ENCODE results near the gene PPIA. TPM values are rescaled to one million over a fixed set of nuclear protein-coding genes. Genes with fewer than 3 reads are reported as not detected.

The PPIA gene
- polyA plus RNA-seq, 2 of the 4 experiments (the other 2 are of a cell fraction) = 5,366 to 6,488 TPM

DNA sequence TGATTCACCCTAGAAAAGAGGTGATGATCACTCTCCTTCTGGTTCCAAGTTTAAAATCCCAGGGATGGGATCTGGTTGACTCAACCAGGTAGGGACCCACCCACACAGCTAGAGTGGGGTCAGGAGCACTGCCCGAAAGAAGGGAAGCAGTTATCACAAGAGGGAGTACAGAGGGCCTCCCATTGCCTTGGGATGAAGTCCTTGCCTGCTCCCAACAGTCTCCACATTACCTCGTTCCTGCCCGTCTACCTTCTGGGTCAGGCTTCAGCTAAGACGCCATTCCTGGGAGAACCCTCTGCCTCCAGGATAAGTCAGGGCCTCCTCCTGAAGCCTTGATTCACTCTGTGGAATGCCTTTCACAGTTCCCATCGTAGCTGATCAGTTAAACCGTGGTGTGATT lies 24.0 kb upstream of the PPIA start:
- no peak for DNase-seq (ENCODE audit: low read depth in 1 of 2, low spot score in 1 of 2)
- POLR2A ChIA-PET = no interaction called here

DNA sequence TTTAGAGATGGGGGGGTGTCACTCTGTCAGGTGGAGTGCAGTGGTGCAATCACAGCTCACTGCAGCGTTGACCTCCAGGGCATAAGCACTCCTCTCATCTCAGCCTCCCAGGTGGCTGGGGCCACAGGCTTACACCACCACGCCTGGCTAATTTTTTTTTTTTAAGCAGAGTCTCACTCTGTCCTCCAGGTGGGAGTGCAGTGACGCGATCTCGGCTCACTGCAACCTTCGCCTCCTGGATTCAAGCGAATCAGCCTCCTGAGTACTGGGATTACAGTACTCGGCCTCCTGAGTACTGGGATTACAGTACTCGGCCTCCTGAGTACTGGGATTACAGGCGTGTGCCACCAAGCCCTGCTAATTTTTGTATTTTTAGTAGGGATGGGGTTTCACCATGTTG lies 23.6 kb upstream of the PPIA start:
- FAIRE-seq (no peak), DNase-seq (ENCODE audit: low read depth in 1 of 2, low spot score in 1 of 2) (peak in 1 of 2 experiments; percentile 44), ATAC-seq (peak; percentile 22 to 34; a peak in 4 of 6 replicates)
- no peak overlapping the region for H3K27ac ChIP-seq
- H3K9me3 ChIP-seq = no peaks in the 10 kb centered on the region
- TF ChIP-seq MAZ (IDR thresholded peaks at IDR 0.05; ENCODE audit: borderline replicate concordance, low read depth, low read length) = no peak
- TF ChIP-seq FOXS1 (CRISPR knock-in tag; IDR thresholded peaks at IDR 0.05) = no peak
- TF ChIP-seq FOSL2 (IDR thresholded peaks at IDR 0.05) = no peak
- no peak for TF ChIP-seq FOSL2 (CRISPR knock-in tag; IDR thresholded peaks at IDR 0.05)
- TF ChIP-seq, protein P1, sequence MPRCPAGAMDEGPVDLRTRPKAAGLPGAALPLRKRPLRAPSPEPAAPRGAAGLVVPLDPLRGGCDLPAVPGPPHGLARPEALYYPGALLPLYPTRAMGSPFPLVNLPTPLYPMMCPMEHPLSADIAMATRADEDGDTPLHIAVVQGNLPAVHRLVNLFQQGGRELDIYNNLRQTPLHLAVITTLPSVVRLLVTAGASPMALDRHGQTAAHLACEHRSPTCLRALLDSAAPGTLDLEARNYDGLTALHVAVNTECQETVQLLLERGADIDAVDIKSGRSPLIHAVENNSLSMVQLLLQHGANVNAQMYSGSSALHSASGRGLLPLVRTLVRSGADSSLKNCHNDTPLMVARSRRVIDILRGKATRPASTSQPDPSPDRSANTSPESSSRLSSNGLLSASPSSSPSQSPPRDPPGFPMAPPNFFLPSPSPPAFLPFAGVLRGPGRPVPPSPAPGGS (IDR thresholded peaks at IDR 0.05) = no peak
- no peak for TF ChIP-seq MYC (IDR thresholded peaks at IDR 0.05; ENCODE audit: borderline replicate concordance, low read length)
- TF ChIP-seq RFX5 (IDR thresholded peaks at IDR 0.05) = no peak
- TF ChIP-seq, protein P2, sequence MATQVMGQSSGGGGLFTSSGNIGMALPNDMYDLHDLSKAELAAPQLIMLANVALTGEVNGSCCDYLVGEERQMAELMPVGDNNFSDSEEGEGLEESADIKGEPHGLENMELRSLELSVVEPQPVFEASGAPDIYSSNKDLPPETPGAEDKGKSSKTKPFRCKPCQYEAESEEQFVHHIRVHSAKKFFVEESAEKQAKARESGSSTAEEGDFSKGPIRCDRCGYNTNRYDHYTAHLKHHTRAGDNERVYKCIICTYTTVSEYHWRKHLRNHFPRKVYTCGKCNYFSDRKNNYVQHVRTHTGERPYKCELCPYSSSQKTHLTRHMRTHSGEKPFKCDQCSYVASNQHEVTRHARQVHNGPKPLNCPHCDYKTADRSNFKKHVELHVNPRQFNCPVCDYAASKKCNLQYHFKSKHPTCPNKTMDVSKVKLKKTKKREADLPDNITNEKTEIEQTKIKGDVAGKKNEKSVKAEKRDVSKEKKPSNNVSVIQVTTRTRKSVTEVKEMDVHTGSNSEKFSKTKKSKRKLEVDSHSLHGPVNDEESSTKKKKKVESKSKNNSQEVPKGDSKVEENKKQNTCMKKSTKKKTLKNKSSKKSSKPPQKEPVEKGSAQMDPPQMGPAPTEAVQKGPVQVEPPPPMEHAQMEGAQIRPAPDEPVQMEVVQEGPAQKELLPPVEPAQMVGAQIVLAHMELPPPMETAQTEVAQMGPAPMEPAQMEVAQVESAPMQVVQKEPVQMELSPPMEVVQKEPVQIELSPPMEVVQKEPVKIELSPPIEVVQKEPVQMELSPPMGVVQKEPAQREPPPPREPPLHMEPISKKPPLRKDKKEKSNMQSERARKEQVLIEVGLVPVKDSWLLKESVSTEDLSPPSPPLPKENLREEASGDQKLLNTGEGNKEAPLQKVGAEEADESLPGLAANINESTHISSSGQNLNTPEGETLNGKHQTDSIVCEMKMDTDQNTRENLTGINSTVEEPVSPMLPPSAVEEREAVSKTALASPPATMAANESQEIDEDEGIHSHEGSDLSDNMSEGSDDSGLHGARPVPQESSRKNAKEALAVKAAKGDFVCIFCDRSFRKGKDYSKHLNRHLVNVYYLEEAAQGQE (IDR thresholded peaks at IDR 0.05) = no peak
- no peak for TF ChIP-seq TFCP2L1 (CRISPR knock-in tag; IDR thresholded peaks at IDR 0.05)
- TF ChIP-seq HDAC2 (IDR thresholded peaks at IDR 0.05) = no peak
- no peak for TF ChIP-seq HOXB13 (CRISPR knock-in tag; IDR thresholded peaks at IDR 0.05; ENCODE audit: low read depth)
- TF ChIP-seq, protein P3, sequence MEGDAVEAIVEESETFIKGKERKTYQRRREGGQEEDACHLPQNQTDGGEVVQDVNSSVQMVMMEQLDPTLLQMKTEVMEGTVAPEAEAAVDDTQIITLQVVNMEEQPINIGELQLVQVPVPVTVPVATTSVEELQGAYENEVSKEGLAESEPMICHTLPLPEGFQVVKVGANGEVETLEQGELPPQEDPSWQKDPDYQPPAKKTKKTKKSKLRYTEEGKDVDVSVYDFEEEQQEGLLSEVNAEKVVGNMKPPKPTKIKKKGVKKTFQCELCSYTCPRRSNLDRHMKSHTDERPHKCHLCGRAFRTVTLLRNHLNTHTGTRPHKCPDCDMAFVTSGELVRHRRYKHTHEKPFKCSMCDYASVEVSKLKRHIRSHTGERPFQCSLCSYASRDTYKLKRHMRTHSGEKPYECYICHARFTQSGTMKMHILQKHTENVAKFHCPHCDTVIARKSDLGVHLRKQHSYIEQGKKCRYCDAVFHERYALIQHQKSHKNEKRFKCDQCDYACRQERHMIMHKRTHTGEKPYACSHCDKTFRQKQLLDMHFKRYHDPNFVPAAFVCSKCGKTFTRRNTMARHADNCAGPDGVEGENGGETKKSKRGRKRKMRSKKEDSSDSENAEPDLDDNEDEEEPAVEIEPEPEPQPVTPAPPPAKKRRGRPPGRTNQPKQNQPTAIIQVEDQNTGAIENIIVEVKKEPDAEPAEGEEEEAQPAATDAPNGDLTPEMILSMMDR (IDR thresholded peaks at IDR 0.05) = no peak
- no peak for TF ChIP-seq ZSCAN20 (CRISPR knock-in tag; IDR thresholded peaks at IDR 0.05)
- no peak for TF ChIP-seq SMC3 (IDR thresholded peaks at IDR 0.05)
- TF ChIP-seq JUN (IDR thresholded peaks at IDR 0.05) = no peak
- TF ChIP-seq CEBPB (IDR thresholded peaks at IDR 0.05) = no peak
- TF ChIP-seq RARB (CRISPR knock-in tag; IDR thresholded peaks at IDR 0.05) = no peak
- WGBS (ENCODE audit: missing lambda C conversion rate) = 83% methylated on average over 10 of the region's 10 CpGs
- ChIA-PET CTCF (interaction anchor here (0.6 to 2.3 kb wide), 5 partner anchors 10 to 105 kb away, joined by 3 to 7 read pairs (median 4); no protein-coding TSS in a partner anchor), POLR2A (no interaction called here)
- no peaks in the 10 kb centered on the region for H3K4me1 ChIP-seq
- H3K4me3 ChIP-seq = no peak overlapping the region
- H3K4me2 ChIP-seq = no peak overlapping the region

More for the DNA sequence above, 24.0 kb upstream of the PPIA start:
- FAIRE-seq = no peak
- no peaks in the 10 kb centered on the region for H3K9me3 ChIP-seq
- CTCF ChIA-PET = interaction anchor here (0.6 to 2.3 kb wide), 5 partner anchors 10 to 105 kb away, joined by 3 to 7 read pairs (median 4); no protein-coding TSS in a partner anchor
- H3K4me3 ChIP-seq = no peak overlapping the region
- ATAC-seq = peak in 1 of 2 experiments; percentile 7; a peak in 1 of 6 replicates
- TF ChIP-seq, protein P4, sequence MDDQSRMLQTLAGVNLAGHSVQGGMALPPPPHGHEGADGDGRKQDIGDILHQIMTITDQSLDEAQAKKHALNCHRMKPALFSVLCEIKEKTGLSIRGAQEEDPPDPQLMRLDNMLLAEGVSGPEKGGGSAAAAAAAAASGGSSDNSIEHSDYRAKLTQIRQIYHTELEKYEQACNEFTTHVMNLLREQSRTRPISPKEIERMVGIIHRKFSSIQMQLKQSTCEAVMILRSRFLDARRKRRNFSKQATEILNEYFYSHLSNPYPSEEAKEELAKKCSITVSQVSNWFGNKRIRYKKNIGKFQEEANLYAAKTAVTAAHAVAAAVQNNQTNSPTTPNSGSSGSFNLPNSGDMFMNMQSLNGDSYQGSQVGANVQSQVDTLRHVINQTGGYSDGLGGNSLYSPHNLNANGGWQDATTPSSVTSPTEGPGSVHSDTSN (IDR thresholded peaks at IDR 0.05) = no peak
- no peak for TF ChIP-seq CHD4 (IDR thresholded peaks at IDR 0.05; ENCODE audit: borderline replicate concordance)
- no peak for TF ChIP-seq FOSB (CRISPR knock-in tag; IDR thresholded peaks at IDR 0.05)
- no peak for TF ChIP-seq ZC3H11A (IDR thresholded peaks at IDR 0.05)
- TF ChIP-seq CBX8 (IDR thresholded peaks at IDR 0.05) = no peak
- TF ChIP-seq, protein P5, sequence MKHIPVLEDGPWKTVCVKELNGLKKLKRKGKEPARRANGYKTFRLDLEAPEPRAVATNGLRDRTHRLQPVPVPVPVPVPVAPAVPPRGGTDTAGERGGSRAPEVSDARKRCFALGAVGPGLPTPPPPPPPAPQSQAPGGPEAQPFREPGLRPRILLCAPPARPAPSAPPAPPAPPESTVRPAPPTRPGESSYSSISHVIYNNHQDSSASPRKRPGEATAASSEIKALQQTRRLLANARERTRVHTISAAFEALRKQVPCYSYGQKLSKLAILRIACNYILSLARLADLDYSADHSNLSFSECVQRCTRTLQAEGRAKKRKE (CRISPR knock-in tag; IDR thresholded peaks at IDR 0.05; ENCODE audit: low read depth) = no peak
- no peak for TF ChIP-seq GATA3 (IDR thresholded peaks at IDR 0.05; ENCODE audit: borderline replicate concordance)
- TF ChIP-seq SMC3 (IDR thresholded peaks at IDR 0.05) = no peak
- TF ChIP-seq EHF (CRISPR knock-in tag; IDR thresholded peaks at IDR 0.05) = no peak
- TF ChIP-seq, protein P6, sequence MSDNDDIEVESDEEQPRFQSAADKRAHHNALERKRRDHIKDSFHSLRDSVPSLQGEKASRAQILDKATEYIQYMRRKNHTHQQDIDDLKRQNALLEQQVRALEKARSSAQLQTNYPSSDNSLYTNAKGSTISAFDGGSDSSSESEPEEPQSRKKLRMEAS (IDR thresholded peaks at IDR 0.05) = no peak
- TF ChIP-seq NR3C1 (IDR thresholded peaks at IDR 0.05) = no peak
- no peak for TF ChIP-seq HOXB5 (CRISPR knock-in tag; IDR thresholded peaks at IDR 0.05)
- TF ChIP-seq, protein P7, sequence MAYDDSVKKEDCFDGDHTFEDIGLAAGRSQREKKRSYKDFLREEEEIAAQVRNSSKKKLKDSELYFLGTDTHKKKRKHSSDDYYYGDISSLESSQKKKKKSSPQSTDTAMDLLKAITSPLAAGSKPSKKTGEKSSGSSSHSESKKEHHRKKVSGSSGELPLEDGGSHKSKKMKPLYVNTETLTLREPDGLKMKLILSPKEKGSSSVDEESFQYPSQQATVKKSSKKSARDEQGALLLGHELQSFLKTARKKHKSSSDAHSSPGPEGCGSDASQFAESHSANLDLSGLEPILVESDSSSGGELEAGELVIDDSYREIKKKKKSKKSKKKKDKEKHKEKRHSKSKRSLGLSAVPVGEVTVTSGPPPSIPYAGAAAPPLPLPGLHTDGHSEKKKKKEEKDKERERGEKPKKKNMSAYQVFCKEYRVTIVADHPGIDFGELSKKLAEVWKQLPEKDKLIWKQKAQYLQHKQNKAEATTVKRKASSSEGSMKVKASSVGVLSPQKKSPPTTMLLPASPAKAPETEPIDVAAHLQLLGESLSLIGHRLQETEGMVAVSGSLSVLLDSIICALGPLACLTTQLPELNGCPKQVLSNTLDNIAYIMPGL (CRISPR knock-in tag; IDR thresholded peaks at IDR 0.05; ENCODE audit: borderline replicate concordance) = no peak
- TF ChIP-seq FOXS1 (CRISPR knock-in tag; IDR thresholded peaks at IDR 0.05) = no peak
- no peak overlapping the region for H3K4me2 ChIP-seq
- WGBS (ENCODE audit: missing lambda C conversion rate) = 77% methylated on average over 6 of the region's 6 CpGs
- H3K4me1 ChIP-seq = no peaks in the 10 kb centered on the region
- H3K27ac ChIP-seq = no peak overlapping the region
